Rectal smooth muscle tissue (tissue), 1 donor: ENCODE data around the gene C4orf36.

Experiments used
- H3K27ac ChIP-seq: one replicate; pipeline ENCODE4 v1.7.0; 2013; ENCODE audit warnings: low read depth, low read length, inconsistent platforms
- H3K27me3 ChIP-seq: one replicate; pipeline ENCODE4 v1.7.0; 2013; ENCODE audit warnings: low read length; ENCODE audit not compliant: control insufficient read depth, insufficient read depth
- H3K36me3 ChIP-seq: one replicate; pipeline ENCODE4 v1.7.0; 2013; ENCODE audit warnings: low read length; ENCODE audit not compliant: control insufficient read depth, insufficient read depth
- H3K4me1 ChIP-seq: one replicate; pipeline ENCODE4 v1.7.0; 2013; ENCODE audit warnings: low read length; ENCODE audit not compliant: control insufficient read depth, insufficient read depth
- H3K4me3 ChIP-seq: one replicate; pipeline ENCODE4 v1.7.0; 2013; ENCODE audit warnings: low read length
- H3K9ac ChIP-seq: one replicate; pipeline ENCODE4 v1.7.0; 2013; ENCODE audit warnings: low read length

The C4orf36 gene, protein sequence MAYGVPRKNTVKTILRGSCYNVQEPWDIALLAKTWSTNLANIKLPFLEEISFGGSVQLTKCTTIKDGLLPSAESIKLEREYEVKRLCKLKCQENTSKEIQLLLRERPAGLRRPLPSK

DNA sequence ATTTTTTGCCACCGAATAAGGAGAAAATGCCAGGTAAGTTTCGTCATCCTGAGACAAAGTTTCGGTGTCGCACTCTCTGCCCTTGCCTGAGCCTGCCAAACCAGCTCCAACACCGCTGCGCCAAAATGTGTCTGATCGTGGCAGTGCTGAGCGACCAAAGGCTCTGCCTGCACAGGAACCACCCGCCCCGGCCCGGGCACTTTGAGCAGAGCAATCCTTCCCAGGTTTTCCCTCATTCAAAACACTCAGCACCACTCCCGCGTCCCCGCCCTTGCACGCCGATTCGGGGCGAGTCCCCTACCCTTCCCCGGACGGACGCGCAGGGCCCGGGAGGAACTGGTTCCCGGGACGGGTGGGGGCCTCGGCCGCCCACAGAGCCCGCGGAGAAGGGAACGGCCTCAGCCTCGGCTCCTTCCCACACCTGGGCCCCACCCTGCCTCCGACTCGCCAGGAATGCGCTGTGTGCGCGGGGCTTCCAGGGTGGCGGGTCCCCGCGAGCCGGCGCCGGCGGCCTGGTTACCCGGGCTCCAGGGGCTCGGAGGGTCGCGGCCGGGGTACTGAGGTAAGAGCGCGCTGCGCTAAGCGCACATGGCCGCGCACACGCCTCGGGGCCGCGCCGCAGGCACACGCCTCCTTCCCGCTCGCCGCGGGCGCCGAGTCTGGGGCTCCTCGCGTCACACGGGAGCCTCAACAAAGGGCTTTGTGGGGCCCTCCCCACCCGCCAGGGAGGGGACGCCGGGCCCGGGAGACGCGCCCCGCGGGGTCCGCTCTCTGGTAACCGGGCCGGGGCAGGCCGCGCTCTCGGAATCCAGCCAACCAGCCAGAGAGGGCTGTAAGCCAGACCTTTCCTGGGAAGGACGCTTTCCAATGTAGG lies at the start of gene C4orf36:
C4orf36 (minus strand) TSS at position 661 of the 874 bp plus-strand sequence. CDS start 902 bp downstream, outside the sequence.
- Histone ChIP-seq H3K36me3 (no peaks in the 10 kb centered on the region), H3K9ac (no peak within 1 kb of the TSS), H3K27ac (no peak within 1 kb of the TSS), H3K4me1 (no peaks in the 10 kb centered on the region), H3K4me3 (peak within 1 kb of the TSS; percentile 65), H3K27me3 (no peaks in the 10 kb centered on the region)

- Histone ChIP-seq H3K9ac (no peak overlapping the region), H3K4me1 (peaks cover 13% of the 10 kb centered on the region), H3K27me3 (no peaks in the 10 kb centered on the region), H3K36me3 (no peaks in the 10 kb centered on the region), H3K4me3 (no peak overlapping the region), H3K27ac (no peak overlapping the region)
These were observed 48.8 kb upstream of the C4orf36 start for GRCh38 chr4:86940920-86941460.

GRCh38 chr4:86939729-86940575 lies 47.7 kb upstream of the C4orf36 start:
- Histone ChIP-seq H3K4me1 (peaks cover 13% of the 10 kb centered on the region), H3K9ac (no peak overlapping the region), H3K4me3 (no peak overlapping the region), H3K27me3 (no peaks in the 10 kb centered on the region), H3K36me3 (no peaks in the 10 kb centered on the region), H3K27ac (no peak overlapping the region)

DNA sequence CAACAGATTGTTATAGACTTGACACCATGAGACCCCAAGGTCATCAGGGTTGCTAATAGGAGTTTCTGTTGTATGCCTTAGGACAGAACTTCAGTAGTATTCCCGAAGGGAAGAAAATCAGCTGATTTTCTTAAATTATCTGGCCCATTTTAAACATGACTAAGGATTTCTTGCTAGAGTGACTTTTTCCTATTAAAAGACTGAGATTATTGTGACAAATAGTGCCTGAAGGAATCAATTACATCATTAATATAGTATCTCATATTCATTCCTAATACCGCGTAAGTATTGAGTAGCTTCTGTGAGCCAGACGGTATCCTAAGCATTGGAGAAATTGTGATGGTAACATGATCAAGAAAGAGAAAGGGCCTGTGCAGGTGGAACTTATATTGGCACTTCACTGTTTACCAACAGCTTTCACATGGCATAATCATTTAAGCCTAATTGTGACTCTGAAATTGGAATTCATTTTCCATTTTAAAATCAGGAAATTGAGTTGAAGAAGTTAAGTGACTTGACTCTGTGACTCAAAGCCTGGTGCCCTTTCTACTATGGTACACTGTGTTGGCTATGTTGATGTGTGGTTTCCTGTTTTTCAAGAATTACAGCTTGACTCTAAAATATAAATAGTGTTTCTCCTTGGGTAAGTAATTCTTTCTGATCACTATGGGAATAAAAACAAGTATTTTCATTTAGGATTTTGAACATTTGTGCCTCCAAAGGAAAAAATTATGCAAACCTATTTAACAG lies 46.7 kb upstream of the C4orf36 start:
- no peaks in the 10 kb centered on the region for H3K36me3 ChIP-seq
- H3K27ac ChIP-seq: no peak overlapping the region
- no peak overlapping the region for H3K4me3 ChIP-seq
- H3K4me1 ChIP-seq: peaks cover 13% of the 10 kb centered on the region
- no peaks in the 10 kb centered on the region for H3K27me3 ChIP-seq
- H3K9ac ChIP-seq: no peak overlapping the region

DNA sequence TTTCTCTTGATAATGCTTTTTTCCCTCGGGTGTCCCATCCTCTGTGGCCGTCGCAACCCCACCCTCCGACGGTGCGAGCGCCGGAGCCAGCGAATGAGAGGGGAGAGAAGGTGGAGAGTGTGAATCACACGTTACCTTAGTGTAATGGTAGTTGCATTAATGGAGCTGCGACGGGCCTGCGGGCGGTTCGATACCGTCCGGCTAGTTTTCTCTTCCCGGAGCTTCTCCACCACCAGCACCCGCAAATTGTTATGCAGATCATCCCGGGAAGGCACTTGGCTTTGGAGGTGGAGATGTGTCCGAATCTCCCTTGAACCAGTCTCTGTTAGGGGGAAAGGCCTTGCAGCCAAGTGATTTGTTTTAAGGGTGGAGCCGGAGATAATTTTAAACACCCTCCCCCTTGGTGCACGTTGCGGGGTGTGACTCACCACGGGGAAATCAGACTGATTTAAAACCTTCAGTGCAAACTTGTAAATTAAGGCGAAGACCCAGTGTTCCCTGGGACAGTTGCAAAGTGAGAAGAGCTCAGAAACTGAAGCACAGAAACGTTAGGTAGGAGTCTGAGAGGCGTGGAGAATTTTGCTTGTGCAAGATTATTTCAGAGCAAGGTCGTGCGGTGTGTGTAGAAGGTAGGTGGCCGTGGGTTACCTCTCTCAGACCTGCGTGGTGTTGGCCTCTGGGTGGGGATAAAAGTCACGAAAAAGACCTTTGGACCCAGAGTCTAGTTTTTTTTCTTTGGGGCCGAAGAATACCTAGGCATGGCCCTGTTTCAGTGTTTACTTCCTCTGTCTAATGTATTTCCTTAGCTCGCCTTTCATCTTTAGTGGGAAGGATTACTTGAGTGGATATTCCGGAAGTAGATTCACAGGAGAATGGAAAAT lies 43.9 kb upstream of the C4orf36 start:
- Histone ChIP-seq H3K4me1 (peaks cover 14% of the 10 kb centered on the region), H3K9ac (peak overlapping the region; percentile 92), H3K27me3 (no peaks in the 10 kb centered on the region), H3K4me3 (peak overlapping the region; percentile 83), H3K27ac (peak overlapping the region; percentile 98), H3K36me3 (no peaks in the 10 kb centered on the region)

- no peaks in the 10 kb centered on the region for H3K36me3 ChIP-seq
- peak overlapping the region; percentile 83 for H3K4me3 ChIP-seq
- peak overlapping the region; percentile 92 for H3K9ac ChIP-seq
- peak overlapping the region; percentile 98 for H3K27ac ChIP-seq
- H3K27me3 ChIP-seq: no peaks in the 10 kb centered on the region
- H3K4me1 ChIP-seq: peaks cover 14% of the 10 kb centered on the region
These were observed 43.3 kb upstream of the C4orf36 start for GRCh38 chr4:86935566-86935852.

DNA sequence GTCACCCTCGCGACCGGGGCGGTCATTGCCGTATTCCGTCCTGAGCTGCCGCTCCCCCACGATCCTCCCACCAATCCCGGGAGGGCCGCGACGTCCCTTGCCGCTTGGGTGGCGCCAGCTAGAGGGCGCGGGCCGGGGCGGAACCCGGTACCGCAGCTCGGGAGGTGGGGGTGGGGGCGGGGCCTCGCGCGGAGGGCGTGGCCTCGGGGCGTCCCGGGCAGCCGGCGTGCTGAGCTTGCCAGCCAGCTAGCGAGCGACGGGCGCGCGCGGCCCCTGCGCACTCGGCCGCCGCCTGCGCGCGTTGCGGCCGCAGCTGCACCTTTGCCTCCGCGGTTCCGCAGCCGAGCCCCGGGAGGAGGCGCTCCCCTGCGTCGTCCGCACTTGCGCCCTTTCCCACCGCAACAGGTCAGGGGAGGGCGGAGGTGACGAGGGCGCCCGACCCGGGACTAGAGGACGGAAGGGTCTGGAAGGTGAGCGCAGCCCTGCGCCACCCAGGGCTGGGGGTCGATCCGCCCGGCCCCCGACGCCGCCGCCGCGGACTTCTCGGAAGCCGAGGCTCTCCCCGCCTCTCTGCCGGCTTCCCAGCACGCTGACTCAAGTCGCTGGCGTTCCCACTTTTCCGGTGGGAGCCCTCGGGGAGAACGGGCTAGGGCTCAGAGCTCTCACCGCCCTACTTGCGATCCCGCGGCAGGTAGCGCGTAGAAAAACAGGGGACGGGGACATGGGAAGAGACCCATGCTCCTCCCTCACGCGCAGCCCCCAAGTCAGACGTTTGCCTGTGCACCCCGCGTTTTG lies 42.7 kb upstream of the C4orf36 start, which contains the start of gene AFF1:
AFF1 (plus strand) TSS at position 241 of the 795 bp plus-strand sequence. CDS start 13,523 bp downstream, outside the sequence.
- H3K4me1 ChIP-seq: peaks cover 14% of the 10 kb centered on the region
- no peaks in the 10 kb centered on the region for H3K27me3 ChIP-seq
- no peaks in the 10 kb centered on the region for H3K36me3 ChIP-seq
- H3K4me3 ChIP-seq: peak within 1 kb of the TSS; percentile 83
- H3K27ac ChIP-seq: peak within 1 kb of the TSS; percentile 98
- peak within 1 kb of the TSS; percentile 92 for H3K9ac ChIP-seq

DNA sequence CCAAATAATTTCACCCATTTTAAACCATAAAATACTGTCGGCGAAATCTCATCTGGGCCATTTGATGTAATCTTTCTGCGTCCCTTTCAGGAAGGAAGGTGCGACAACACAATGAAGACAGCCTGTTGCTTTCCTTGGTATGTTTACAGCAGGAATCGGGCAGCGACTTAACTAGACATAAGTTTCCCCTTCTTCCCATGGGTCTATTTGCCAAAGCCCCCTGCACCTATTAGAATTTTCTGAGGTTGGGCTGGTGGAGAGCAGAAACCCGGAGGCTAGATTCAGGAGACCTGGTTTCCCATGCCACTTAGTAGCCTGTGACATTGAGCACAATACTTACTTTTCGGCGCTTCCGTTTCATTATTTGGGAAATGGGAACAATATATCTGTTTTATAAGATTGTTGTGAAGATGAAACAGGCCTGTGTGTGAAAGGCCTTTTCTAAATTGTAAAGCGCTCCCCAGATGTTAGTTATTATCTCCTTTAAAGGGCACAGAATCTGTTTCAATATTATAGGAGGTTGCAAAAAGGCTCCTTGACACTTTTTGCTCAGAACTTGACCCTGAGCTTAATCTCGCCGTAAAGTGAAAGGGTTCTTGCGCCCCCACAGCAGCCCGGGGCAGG lies 42.0 kb upstream of the C4orf36 start:
- Histone ChIP-seq H3K27me3 (no peaks in the 10 kb centered on the region), H3K9ac (peak overlapping the region; percentile 69)

DNA sequence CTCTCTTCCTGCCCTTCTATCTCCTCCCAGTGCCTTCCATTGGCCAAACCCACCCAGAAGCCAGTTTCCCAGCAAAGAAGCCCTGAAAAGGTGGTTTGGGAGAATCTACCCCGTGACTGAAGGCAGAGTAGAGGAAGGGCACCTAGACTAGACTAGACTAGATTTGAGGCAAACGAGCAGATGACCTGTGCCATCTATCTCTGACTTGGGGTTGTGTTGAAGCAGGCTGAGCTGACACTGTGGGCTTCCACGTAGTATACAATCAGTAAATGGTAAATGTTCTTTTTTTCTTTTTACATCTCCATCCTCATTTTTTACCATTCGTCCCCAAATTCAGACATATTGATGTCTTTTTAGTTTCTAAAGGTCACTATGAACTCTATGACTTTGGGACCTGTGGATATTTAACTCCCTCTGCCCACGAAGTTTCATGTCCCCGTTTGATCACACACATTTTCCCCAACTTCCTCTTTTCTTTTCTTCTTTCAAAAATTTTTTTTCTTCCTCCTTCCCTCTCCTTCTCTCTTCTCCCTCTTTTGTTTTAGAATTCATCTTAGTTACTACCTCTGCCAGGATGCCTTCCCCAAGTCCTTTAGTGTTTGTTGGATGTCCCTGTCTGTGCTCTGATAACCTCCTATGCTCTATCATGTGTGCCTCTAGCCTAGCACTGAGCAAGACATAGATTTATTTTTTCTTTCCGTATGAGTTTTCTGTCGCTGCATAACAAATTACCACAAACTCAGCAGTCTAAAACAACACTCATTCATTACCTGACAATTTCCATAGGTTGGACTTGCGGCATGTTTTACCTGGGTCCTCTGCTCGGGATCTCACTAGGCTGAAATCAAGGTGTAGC lies 36.4 kb upstream of the C4orf36 start:
- H3K27ac ChIP-seq: no peak overlapping the region
- no peaks in the 10 kb centered on the region for H3K27me3 ChIP-seq
- H3K9ac ChIP-seq: no peak overlapping the region
- no peaks in the 10 kb centered on the region for H3K4me1 ChIP-seq
- H3K4me3 ChIP-seq: no peak overlapping the region
- H3K36me3 ChIP-seq: no peaks in the 10 kb centered on the region

More for the DNA sequence above, 42.0 kb upstream of the C4orf36 start:
- H3K36me3 ChIP-seq: no peaks in the 10 kb centered on the region
- H3K4me1 ChIP-seq: peaks cover 14% of the 10 kb centered on the region
- H3K4me3 ChIP-seq: peak overlapping the region; percentile 78
- H3K27ac ChIP-seq: peak overlapping the region; percentile 98
